Measurements from ENCODE around the gene SHQ1. TPM values are rescaled to one million over a fixed set of nuclear protein-coding genes. Genes with fewer than 3 reads are reported as not detected.

Gene SHQ1
- total RNA-seq, 1 experiment from 2014 or later, result 32.5 TPM

GRCh38 chr3:72820415-72820814 is 27.8 kb downstream of the SHQ1 start:
- no peaks in the 10 kb centered on the region for H3K23me2 ChIP-seq (ENCODE audit: insufficient read length, low read depth, low read length, poor library complexity, severe bottlenecking)

More at GRCh38 chr3:72820415-72820814, 27.8 kb downstream of the SHQ1 start:
- Mint-ChIP-seq H3K4me3 (no peak overlapping the region), H3K36me3 (ENCODE audit: insufficient read depth in 1 of 3, low read depth in 3 of 3) (peaks cover 0 to 7% (median 0%) of the 10 kb centered on the region in 3 experiments; a peak in 3 of 7 replicates), H3K4me1 (peaks cover 0 to 4% of the 10 kb centered on the region in 2 experiments; a peak in 3 of 4 replicates), H3K27ac (no peak overlapping the region), H3K27me3 (ENCODE audit: low read depth) (no peaks in the 10 kb centered on the region), H3K9me3 (no peaks in the 10 kb centered on the region)
- H3K27me3 ChIP-seq (ENCODE audit: insufficient read depth, low read length), result no peaks in the 10 kb centered on the region
- no peak overlapping the region for H2AFZ ChIP-seq (ENCODE audit: low read length)
- no peaks in the 10 kb centered on the region for H3K4me1 ChIP-seq (ENCODE audit: insufficient read depth, low read length)
- no peak overlapping the region for H3K18ac ChIP-seq (ENCODE audit: insufficient read length, low read depth, low read length)
- H2BK12ac ChIP-seq (ENCODE audit: insufficient read length, low read depth, low read length), result no peak overlapping the region
- H3K79me2 ChIP-seq (ENCODE audit: insufficient read depth, low read length), result no peaks in the 10 kb centered on the region
- H2BK5ac ChIP-seq (ENCODE audit: insufficient read length, low read length), result no peak overlapping the region
- no peak overlapping the region for H2BK20ac ChIP-seq (ENCODE audit: low read depth, low read length, poor library complexity, severe bottlenecking)
- no peak for TF ChIP-seq CTCF (conservative IDR thresholded peaks at IDR 0.05)
- no peak overlapping the region for H3K9ac ChIP-seq (ENCODE audit: extremely low read depth, insufficient read length, low read length)
- no peak for DNase-seq
- H3K23ac ChIP-seq (ENCODE audit: insufficient read length, low read depth, low read length), result no peak overlapping the region
- H4K20me1 ChIP-seq (ENCODE audit: control insufficient read depth, insufficient read depth, insufficient read length), result no peaks in the 10 kb centered on the region
- no peak overlapping the region for H3T11ph ChIP-seq (ENCODE audit: low read length)
- no peak overlapping the region for H2BK120ac ChIP-seq (ENCODE audit: low read depth, low read length, poor library complexity, severe bottlenecking)
- no peak overlapping the region for H2BK15ac ChIP-seq (ENCODE audit: low read depth, low read length)
- H3K4me2 ChIP-seq (ENCODE audit: insufficient read depth, insufficient read length, low read length), result no peak overlapping the region
- H4K91ac ChIP-seq (ENCODE audit: insufficient read length, low read depth, low read length), result no peak overlapping the region
- no peaks in the 10 kb centered on the region for H3K9me3 ChIP-seq (ENCODE audit: control insufficient read depth, low read depth, low read length)
- no peak overlapping the region for H4K8ac ChIP-seq (replicated peaks; ENCODE audit: insufficient read length, low read depth, low read length)
- H2AK5ac ChIP-seq (ENCODE audit: insufficient read length, low read length), result no peak overlapping the region
- no peak overlapping the region for H4K5ac ChIP-seq (ENCODE audit: insufficient read length, low read depth, low read length)
- no peak overlapping the region for H3K27ac ChIP-seq (ENCODE audit: insufficient read length, low read depth, low read length)
- H3K14ac ChIP-seq (ENCODE audit: insufficient read depth, low read length), result no peak overlapping the region
- no peak overlapping the region for H3K56ac ChIP-seq (ENCODE audit: insufficient read length, low read depth, low read length)
- H3K79me1 ChIP-seq (ENCODE audit: insufficient read depth, low read depth, low read length, poor library complexity, severe bottlenecking), result no peaks in the 10 kb centered on the region
- no peak overlapping the region for H3K4ac ChIP-seq (ENCODE audit: low read depth, low read length)
